Brain pericyte (primary cell): ENCODE data around the gene VIL1.

Source experiments
- DNase-seq: peaks from one replicate; pipeline ENCODE4 v3.0.0-alpha.2; 2012; ENCODE audit warnings: low read depth, low spot score

The VIL1 gene

DNA sequence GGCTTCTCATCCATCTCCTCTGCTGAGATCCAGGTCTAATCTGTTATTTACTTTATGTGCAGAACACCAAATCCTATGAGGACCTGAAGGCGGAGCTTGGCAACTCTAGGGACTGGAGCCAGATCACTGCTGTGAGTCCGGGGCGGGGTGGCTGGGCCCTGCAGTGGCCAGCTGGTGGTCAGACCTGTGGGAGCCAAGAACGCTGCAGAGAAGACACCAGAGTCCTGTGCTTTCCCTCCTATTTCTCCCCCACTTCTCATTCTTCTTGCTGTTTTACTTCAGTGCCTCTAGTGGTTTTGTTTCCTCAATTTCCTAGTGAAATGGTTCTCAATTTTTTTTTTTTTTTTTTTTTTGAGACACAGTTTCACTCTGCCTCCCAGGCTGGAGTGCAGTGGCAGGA, 19.7 kb downstream of the VIL1 start:
- DNase-seq, result no peak

DNA sequence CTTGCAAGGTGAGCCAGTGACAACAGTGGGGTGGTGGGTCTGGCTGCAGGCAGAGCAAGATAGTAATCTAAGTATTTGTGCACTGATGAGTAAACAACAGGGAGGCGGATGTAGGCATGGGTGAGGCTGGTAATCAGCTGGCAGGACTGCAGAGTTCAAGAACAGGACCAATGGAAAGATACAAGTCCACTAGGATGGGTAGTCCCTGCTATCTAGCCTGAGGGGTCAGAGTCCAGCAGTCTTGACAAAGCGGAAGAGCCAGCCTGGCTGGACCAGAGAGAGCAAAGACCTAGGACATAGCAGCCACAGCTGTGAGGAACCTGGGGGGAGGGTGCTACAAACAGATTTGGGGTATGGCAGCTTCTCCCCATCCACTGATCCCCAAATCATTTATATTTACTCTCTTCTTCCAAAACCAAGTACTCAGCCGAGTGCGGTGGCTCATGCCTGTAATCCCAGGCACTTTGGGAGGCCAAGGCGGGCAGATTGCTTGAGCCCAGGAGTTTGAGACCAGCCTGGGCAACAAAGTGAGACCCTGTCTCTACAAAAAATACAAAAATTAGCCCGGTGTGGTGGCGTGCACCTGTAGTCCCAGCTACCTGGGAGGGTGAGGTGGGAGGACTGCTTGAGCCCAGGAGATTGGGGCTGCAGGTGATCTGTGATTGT, 25.9 kb downstream of the VIL1 start:
- DNase-seq, result no peak

DNA sequence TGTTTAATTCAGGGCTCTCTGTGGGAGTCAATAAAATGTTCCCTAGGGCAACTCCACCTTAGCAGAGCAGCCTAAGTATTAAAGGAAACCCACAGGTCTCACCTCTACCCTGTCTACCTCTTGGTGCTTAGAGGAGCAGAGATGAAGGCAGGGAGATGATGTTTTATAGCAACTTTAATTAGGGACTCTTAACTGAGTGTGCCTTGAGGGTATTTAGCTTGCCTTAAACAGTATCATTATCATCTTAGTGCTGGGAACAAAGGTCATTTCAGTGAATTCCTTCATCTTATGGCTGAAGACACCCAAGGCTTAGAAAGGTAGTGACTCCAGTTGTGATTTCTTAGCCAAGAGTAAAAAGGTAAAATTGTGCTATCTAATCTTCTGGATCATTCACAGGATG, 26.7 kb downstream of the VIL1 start:
- no peak for DNase-seq

DNA sequence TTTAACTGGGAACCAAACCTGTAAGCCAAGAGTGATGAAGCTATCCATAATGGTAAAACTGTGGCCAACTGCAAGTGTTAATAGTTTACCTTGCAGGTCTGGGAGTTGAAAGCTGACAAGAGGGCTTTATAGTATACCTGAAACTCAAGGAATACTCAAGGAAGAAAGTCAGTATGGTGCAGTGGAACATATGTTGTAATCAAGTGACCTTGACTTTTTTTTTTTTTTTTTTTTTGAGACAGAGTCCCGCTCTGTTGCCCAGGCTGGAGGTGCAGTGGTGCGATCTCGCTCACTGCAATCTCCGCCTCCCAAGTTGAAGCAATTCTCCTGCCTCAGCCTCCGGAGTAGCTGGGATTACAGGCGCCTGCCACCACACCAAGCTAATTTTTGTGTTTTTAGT, 27.6 kb downstream of the VIL1 start:
- no peak for DNase-seq

DNA sequence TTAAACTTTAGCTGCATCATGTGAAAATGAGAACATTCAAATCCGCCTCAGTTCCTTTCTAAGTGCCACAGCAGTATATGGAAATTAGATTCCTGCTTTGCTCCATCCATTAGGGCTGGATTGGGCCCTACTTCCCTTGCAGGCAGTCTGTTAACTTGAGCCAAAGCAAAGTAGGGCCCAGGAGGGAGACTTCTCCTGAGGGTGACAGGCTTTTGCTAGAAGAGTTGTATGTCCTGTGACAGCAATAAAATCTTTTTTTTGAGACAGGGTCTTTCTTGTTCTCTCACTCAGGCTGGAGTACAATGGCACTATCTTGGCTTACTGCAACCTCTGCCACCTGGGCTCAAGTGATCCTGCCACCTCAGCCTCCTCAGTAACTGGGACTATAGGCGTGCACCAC, 28.1 kb downstream of the VIL1 start:
- no peak for DNase-seq

DNA sequence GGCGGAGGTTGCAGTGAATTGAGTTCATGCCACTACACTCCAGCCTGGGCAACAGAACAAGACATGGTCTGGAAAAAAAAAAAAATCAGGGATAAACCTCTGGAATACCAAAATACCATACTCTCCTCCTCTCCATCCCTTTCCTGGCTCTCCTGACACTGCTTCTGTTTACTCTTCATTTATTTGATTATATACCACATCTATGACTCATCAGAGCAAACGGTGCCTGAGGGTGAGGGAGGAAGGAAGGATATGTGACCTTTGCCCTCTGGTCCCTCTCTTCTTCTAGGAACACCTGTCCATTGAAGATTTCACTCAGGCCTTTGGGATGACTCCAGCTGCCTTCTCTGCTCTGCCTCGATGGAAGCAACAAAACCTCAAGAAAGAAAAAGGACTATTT, 30.0 kb downstream of the VIL1 start:
- DNase-seq, result no peak

DNA sequence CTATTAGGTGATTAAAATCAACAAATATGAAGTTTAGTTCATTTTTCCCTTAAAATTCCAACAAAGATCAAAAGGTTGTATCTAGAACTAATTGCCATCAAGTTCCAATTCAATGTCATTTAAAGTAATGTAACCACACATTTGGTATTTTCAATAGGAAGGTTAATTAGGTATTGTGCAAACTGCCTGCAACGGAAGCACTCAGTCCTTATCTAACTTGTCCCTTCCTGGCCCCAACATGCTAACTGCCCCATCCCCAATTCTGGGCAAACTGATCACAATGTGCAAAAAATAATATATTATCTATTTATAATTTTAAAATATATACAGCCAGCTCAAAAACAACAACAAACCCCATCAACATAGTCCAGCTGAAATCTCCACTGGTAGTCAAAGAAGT, 33.2 kb downstream of the VIL1 start:
- DNase-seq, result no peak

DNA sequence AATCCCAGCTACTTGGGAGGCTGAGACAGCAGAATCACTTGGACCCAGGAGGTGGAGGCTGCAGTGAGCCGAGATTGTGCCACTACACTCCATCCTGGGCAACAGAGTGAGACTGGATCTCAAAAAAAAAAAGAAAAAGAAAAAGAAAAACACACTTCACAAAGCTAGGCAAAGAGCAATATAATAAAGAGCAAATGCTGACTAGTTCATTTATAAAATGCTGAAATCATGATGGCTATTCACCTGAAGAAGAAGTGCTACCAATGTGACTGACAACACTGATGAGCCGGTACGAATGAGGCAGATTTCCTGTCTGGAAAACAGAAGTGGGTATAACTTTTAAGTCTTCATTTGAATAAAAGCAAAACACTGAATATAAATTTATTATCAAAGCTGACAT, 37.9 kb downstream of the VIL1 start:
- no peak for DNase-seq

GRCh38 chr2:218458598-218458997, 39.7 kb downstream of the VIL1 start:
- DNase-seq, result no peak

GRCh38 chr2:218465987-218466633, 47.2 kb downstream of the VIL1 start:
- peak; percentile 7 for DNase-seq

- DNase-seq, result no peak
Measured at GRCh38 chr2:218470448-218470847, 51.5 kb downstream of the VIL1 start.

DNA sequence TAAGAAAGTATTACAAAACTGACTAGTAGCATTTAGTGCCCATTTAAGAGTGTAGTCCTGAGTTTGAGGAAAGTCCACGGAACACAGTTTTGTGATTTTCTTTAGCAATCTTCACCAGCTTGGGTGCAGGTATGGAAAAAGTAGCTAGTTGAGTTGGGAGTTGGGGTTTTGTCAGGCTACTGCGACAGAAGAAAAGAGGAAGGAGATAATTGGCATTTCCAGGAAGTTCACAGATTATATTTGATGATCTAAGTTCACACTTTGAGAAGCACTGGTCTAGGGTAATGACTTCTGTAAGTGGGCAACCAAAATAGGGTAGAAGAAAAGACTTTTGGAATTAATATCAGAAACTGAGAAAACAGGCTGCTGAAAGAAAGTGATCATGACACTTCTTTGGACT, 52.1 kb downstream of the VIL1 start:
- DNase-seq, result no peak

DNA sequence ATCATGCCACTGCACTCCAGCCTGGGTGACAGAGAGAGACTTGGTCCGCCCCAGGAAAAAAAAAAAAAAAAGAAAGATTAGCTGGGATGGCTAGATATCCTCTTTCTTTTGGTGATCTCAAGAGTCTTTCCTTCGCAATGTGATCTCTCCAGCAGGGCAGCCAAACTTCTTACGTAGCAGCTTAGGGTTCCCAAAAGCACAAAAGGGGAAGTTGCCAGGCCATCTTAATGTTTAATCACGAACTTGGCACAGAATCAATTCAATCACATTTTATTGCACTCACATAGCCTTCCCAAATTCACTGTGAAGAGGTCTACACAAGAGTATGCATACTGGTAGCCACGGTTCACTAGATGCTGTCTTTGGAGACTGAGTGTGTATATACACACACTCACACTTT, 53.1 kb downstream of the VIL1 start:
- DNase-seq, result no peak

DNA sequence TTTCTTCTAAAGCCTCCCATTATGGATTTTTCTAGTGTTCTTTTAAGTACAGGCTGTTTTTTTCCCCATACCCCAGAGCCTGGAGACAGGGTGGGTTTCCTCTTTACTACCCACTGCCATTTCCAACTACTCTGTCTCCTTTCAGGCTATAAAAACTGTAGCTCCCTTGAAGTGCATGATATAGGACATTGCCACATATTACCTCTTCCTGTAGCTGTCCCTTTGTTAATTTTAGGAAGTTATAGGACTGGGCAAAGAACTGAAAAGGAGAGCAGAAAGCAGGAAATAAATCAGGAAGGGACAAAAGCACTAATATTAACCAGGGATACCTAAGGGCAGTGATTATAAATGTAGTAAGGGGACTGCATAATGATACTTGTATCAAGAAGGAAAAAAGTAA, 54.1 kb downstream of the VIL1 start:
- no peak for DNase-seq

DNA sequence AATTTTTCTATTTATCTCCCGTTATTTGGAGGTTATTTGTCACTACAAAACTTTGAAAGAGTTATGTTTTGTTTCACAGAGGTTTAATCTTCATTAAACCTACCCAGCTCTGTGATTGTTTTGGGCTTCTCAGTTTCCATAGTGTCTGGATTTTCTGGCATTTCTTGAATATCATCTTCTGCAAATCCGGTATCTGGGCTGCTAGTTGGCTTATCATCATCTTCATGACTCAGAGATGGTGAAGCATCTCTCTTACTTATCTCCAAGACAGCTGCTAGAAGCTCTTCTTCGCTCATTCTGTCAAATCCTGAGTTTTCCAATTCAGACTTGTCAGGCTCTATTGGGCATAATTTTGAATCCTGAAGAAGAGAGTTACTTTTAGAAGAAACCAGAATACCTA, 55.6 kb downstream of the VIL1 start:
- no peak for DNase-seq

DNA sequence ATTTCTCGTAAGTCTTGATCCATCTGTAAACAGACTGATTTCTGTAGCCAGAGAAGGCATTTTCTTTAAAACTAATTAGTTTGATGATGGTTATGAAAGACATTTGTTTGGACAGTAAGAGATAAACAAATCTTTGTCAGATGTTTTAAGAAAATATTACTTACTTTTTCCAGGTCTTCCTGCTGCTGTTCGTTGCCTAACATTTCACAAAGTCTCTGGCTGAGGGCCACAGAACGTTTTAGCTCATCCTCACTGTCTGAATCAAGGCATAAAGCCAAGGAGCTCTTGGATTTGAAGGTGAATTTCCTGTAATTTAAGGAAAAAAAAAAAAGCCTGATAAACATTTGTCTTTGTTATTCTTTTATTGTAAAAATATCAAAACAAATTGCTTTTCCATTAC, 57.8 kb downstream of the VIL1 start:
- DNase-seq, result no peak

DNA sequence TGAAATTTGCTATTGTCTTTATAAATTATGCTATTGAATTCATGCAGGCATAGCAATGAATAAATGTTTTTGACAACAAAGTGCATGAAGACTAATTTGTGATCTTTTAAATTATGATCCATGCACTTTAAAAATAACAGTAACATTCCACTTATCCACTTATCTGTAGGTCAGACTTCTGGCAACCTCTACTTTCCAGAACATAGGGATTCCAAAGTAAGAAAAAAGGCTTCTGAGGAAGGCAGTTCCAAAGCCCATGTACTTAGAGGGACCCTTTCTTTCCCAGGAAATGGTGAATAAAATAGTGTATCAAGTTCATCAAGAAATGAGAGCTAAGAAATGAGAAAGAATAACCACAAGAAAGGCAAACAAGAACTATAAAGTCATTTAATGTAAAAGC, 58.3 kb downstream of the VIL1 start:
- no peak for DNase-seq

GRCh38 chr2:218478544-218478943, 59.6 kb downstream of the VIL1 start:
- DNase-seq, result no peak

DNA sequence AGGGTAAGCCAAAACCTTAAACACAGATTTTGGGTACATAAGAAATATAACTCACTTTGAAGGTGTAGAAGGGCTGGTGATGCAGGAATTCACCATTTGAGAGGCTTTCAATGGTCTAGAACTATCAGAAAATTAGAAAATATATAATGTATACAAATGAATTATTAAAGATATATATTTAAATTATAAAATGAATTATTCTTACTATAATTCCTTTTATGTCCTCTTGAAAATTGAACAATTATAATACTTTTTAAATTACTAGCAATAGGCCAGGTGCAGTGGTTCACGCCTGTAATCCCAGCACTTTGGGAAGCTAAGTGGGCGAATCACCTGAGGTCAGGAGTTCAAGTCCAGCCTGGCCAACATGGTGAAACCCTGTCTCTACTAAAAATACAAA, 60.7 kb downstream of the VIL1 start:
- DNase-seq, result no peak

DNA sequence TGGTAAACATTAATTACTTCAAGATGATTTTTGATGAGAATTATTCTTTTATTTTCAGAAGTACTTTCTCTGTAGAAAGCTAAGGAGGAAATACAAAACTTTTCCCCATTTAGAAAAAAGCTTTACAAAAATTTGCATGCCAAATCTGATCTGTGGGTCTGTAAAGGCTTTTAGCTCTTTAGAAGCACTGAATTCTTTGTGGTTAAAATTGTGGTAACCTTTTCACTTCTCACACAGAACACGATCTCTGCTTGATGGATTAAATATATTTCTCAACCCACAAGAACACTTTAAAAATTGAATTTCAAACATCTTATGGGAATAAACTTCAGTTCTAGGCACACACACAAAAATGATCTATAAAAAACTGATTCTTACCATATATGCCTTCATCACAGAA, 63.7 kb downstream of the VIL1 start:
- DNase-seq, result no peak

DNA sequence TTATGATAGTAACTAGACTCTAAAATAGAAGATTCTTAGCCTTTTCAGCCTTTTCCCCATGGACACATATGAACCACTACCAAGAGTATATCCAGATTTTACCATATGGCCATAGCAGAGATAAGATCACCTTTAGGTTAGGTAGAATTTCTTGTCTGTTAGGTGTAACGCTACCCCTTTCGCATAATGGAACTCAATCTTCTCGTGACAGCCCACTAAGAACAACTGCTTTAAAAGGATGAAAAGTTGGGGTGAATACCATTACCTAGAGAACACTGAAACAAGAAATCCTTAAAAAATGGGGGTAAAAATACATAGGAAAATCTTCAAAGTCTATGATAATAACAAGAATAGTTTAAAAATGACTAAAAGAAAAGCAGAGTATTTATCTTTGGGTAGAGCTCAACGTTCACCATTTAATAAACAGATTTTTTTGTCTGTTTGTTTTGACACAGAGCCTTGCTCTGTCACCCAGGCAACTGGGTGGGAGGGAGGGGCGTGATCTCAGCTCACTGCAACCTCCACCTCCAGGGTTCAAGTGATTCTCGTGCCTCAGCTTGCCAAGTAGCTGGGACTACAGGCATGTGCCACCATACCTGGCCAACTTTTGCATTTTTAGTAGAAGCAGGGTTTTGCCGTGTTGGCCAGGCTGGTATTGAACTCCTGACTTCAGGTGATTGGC, 67.2 kb downstream of the VIL1 start:
- no peak for DNase-seq

- DNase-seq, result no peak
Measured at GRCh38 chr2:218500501-218501060, 81.7 kb downstream of the VIL1 start.

DNA sequence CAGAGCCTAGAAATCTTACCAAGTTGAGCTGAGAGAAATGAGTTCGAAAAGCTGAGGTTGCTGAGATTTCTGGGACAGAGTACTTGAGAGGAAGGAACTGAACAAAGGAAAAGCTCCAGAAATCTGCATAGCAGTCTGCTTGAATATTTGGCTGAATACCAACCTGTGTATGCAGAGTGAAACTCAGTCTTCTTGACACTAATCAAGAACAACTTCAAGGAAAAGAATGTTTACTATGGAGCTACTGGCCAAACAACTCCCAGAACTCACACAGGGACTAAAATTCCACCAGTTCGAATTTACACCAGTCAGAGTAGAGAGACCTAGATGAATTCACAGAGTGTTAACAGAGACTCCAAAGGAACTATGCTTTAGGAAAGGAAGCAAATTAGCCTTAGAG, 82.7 kb downstream of the VIL1 start:
- DNase-seq, result no peak
